Stimulated activated effector memory CD8-positive, alpha-beta T cell treated with anti-CD3 and anti-CD28 coated beads, Interleukin-12 subunit alpha, Interleukin-12 subunit beta, amount 100 ng/mL, for 72 hours (primary cell): ENCODE data around the gene SIGMAR1.
A peak's percentile ranks its signal among the peaks of the same experiment; 100 is the strongest.

ENCODE experiments used
- ATAC-seq: fragments of 150-1000 bp; cut with Tn5 transposase; 2 replicates; pipeline ENCODE4 v1.10.0; 2021
- DNase-seq, 2 donors: peaks; one replicate each; pipeline ENCODE4 v3.0.0; 2021 to 2022; ENCODE audit warnings: low spot score in 2 of 2
- H3K27ac Mint-ChIP-seq: one replicate; pipeline ENCODE4 v1.8.0; 2022; ENCODE audit warnings: mild to moderate bottlenecking, mixed read lengths
- H3K36me3 Mint-ChIP-seq: one replicate; pipeline ENCODE4 v1.8.0; 2022; ENCODE audit warnings: mild to moderate bottlenecking, mixed read lengths
- H3K4me1 Mint-ChIP-seq: one replicate; pipeline ENCODE4 v1.8.0; 2022; ENCODE audit warnings: mixed read lengths
- H3K4me3 Mint-ChIP-seq: one replicate; pipeline ENCODE4 v1.8.0; 2022; ENCODE audit warnings: mild to moderate bottlenecking, mixed read lengths
- H3K9me3 Mint-ChIP-seq: one replicate; pipeline ENCODE4 v1.8.0; 2022; ENCODE audit warnings: mixed read lengths

SIGMAR1 gene

DNA sequence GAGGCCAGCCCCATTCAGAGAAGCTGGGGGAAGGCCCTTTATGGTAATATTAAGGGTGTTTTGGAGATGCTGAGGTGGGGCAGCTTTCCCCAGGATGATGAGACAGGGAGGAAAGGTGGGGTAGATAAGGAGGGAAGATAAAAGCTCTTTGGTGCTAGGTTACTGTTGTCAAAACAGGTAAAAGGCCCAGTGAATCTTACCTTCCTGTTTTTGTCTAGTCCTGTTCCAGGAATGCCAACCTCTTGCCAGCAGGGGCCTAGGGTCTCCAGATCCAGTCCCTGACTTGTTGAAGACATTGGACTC is 25.7 kb upstream of the SIGMAR1 start:
- Mint-ChIP-seq H3K4me3 (no peak overlapping the region), H3K4me1 (peaks cover 35% of the 10 kb centered on the region), H3K36me3 (peaks cover 18% of the 10 kb centered on the region), H3K27ac (peak overlapping the region; percentile 93), H3K9me3 (no peaks in the 10 kb centered on the region)
- DNase-seq = no peak
- ATAC-seq = no peak

DNA sequence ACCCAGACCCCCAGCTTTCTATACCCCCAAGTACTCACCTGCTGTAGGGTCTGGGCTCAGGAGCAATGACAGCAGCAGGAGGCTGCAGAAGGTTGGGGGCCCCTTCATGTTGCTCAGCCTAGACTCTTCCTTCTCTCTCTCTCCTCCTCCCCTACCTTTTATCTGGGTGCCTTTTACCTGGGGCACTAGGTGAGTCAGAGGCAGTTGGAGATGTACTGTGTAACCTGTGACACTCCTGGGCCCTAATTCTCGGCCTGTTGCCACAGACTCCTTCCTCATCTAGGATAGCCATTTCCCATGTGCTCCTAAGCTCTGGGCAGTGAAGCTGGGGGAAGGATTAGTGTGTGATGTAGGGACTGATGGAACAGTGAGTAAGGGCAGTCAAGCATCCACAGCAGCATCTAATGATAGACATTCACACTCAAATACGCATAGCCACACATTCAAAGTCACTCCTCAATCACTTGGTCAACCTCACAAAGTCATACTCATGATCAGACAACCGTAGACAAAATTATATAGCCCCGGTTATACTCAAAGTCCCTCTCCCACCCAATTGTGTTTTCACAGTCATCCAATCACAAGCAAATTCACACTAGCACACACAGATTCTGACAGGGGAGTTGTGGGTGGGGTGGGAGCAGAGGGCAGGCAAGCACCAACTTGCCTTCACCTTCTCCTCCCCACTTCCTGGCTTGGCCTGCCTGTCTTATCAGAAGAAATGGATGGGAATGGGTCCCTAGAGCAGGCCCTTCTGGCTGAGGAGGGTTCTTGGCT is 25.1 kb upstream of the SIGMAR1 start, which contains the start of gene CCL27:
Gene CCL27 (minus strand): TSS at position 132 of the 777 bp plus-strand sequence. CDS start 24 bp downstream, at position 108.
- DNase-seq (no peak), ATAC-seq (no peak)
- Mint-ChIP-seq H3K9me3 (no peaks in the 10 kb centered on the region), H3K4me1 (peaks cover 35% of the 10 kb centered on the region), H3K4me3 (no peak within 1 kb of the TSS), H3K27ac (peak within 1 kb of the TSS; percentile 93), H3K36me3 (peaks cover 18% of the 10 kb centered on the region)

DNA sequence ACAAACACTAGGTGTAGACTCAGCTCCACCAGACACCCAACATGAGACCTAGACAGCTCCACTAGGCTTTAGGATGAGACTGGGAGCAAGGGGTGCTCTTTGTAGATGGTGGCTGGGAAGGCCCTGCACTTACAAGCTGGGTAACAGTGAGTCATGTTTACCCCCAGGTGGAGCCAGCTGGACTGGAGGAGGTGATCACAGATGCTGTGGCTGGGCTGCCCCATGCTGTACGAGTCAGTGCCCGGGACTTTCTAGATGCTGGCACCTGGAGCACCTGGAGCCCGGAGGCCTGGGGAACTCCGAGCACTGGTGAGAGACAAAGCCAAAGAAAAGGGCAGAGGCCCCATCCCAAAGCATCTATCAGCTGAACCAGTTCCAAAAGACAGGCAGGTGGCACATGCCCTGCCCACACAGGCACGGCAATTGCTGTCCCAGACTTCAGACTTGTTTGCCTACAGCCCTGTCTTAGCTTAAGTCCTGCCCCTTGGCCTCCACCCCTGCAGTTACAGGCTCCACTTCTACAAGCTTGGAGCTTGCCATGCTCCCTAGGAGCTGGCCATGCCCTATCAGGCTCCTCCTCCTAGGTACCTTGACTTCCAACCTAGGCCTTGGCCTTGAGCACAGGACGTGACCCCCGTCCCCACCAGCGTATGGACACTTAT is 22.1 kb upstream of the SIGMAR1 start:
- Mint-ChIP-seq H3K9me3 (no peaks in the 10 kb centered on the region), H3K36me3 (peaks cover 8% of the 10 kb centered on the region), H3K4me3 (no peak overlapping the region), H3K4me1 (peaks cover 30% of the 10 kb centered on the region), H3K27ac (no peak overlapping the region)
- DNase-seq (no peak), ATAC-seq (no peak)

DNA sequence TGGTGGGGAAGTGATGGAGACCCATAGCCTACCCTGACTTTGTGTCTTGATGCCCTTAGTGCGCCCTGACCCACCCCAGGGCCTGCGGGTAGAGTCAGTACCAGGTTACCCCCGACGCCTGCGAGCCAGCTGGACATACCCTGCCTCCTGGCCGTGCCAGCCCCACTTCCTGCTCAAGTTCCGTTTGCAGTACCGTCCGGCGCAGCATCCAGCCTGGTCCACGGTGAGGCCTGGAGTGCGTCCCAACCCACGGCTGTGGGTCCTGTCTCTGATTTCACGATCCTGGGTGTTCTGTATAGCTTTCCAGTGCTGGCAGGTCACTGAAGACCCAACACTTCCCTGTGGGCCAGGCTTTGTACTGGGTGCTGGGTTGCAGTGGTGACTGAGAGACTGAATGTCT is 20.9 kb upstream of the SIGMAR1 start:
- Mint-ChIP-seq H3K4me1 (peaks cover 18% of the 10 kb centered on the region), H3K36me3 (no peaks in the 10 kb centered on the region), H3K4me3 (no peak overlapping the region), H3K9me3 (no peaks in the 10 kb centered on the region), H3K27ac (peak overlapping the region; percentile 40)
- no peak for ATAC-seq
- no peak for DNase-seq

DNA sequence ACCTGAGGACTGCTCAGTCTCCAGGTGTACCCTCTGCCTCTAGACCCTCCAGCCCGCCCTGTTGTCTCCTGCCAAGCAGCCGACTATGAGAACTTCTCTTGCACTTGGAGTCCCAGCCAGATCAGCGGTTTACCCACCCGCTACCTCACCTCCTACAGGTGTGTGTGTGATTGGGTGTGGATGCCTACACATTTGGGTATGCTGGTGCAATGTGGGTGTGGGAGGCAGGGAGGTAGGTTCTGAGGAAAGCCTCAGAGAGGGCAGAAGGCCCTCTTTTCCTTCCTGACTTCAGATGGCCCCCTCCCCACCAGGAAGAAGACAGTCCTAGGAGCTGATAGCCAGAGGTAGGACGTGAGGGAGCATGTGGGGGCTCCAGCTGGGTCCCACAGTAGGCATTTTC is 19.4 kb upstream of the SIGMAR1 start:
- Mint-ChIP-seq H3K36me3 (peaks cover 5% of the 10 kb centered on the region), H3K4me1 (peaks cover 22% of the 10 kb centered on the region), H3K4me3 (no peak overlapping the region), H3K9me3 (no peaks in the 10 kb centered on the region), H3K27ac (no peak overlapping the region)
- ATAC-seq = no peak
- DNase-seq = no peak

DNA sequence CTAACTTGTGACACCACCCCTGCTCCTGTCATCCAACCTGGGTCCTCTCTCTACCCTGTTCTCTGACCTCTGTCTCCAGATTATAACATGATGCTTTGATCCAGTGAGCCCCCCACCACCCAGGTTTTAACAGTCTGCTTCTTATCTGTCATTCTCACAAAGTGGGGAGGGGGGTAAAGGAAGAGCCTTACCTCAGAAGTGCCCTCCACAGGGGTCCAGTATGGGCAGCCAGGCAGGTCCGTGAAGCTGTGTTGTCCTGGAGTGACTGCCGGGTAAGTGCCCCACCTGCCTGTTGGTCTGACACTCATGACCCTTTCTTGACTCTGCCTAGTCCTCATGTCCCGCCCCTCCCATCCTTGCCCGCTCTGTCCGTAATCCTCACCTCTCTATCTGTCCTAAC is 17.8 kb upstream of the SIGMAR1 start:
- no peaks in the 10 kb centered on the region for H3K9me3 Mint-ChIP-seq
- H3K4me3 Mint-ChIP-seq = no peak overlapping the region
- peaks cover 9% of the 10 kb centered on the region for H3K36me3 Mint-ChIP-seq
- ATAC-seq (no peak), DNase-seq (no peak)
- H3K27ac Mint-ChIP-seq = no peak overlapping the region
- H3K4me1 Mint-ChIP-seq = peaks cover 33% of the 10 kb centered on the region

DNA sequence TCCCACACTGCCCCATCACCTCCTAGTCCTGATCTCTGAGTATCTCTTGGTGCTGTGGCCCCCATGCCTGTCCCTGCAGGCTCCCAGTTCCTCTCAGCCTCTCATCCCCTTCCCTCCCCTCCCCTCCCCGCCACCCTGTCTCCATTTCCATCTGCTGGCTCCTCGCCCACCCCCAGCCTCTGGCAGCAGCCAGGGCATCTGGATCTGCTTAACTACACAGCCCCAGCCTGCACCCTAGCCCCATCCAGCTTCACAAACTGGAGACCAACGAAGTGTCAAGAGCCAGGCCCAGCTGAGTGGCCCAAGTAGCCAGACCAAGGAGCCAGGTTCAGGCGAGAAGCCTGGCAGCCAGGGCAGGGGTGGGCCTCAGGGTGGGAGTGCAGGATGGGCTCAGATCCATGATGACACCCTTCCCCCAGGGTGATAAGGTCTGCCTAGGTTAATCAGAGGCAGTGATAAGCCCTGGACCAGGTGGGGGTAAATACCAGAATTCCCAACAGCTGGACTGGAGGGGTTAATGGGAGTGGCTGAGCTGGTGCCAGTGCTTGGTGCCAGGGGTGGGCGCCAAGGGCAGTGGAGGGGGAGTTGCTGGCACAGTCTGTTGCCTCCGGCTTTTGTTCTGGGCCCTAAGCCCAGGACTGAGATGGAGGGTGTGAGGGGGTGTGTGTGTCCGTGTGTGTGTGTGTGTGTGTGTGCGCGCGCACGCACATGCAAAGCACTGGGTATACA is 16.9 kb upstream of the SIGMAR1 start:
- Mint-ChIP-seq H3K36me3 (peaks cover 18% of the 10 kb centered on the region), H3K4me1 (peaks cover 34% of the 10 kb centered on the region), H3K27ac (no peak overlapping the region), H3K9me3 (no peaks in the 10 kb centered on the region), H3K4me3 (no peak overlapping the region)
- no peak for DNase-seq
- no peak for ATAC-seq

DNA sequence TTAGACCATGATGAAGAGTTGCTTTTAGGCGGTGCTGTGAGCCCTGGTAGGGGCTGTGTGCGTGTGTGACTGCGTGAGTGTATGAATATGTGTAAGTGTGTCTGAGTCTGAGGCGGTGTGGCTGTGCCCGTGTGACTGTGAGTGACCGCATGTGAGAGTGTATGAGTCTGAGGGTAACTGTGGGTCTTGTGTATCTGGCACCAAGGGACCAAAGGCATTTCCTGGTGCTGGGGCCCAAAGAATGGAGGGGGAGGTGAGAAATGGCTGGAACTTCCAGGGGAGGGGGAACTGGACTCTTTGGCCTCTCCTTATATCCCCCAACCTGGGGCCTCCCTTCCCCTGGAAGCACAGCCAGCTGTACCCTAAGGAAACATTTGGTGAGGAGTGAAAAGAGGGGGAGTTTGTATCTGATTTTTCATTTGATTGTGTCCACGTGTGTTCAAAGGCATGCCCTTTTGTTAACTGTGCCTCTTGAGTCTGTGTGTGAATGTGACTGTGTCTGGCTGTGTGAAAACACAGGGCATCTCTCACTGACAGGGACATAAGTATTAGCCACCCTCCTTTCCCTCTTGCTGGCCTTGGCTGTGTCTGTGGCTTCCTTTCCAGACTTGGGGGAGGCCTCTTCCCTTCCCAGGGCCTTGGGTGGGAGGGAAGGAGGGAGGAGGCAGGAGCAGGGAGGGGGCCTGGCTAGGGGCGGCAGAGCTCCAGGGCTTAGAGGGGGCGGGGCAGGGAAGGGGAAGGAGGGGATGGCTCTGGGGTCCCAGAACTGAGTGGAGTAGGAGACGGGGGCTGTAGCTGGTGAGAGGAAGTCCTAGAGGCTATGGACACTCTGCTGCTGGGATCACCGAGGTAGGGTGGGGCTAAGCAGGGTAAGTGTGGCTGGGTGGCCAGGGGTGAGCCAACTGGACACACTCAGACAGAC is 15.8 kb upstream of the SIGMAR1 start:
- H3K36me3 Mint-ChIP-seq = peaks cover 28% of the 10 kb centered on the region
- H3K4me1 Mint-ChIP-seq = peaks cover 45% of the 10 kb centered on the region
- no peak for DNase-seq
- H3K9me3 Mint-ChIP-seq = no peaks in the 10 kb centered on the region
- no peak overlapping the region for H3K4me3 Mint-ChIP-seq
- ATAC-seq = no peak
- H3K27ac Mint-ChIP-seq = peak overlapping the region; percentile 38

DNA sequence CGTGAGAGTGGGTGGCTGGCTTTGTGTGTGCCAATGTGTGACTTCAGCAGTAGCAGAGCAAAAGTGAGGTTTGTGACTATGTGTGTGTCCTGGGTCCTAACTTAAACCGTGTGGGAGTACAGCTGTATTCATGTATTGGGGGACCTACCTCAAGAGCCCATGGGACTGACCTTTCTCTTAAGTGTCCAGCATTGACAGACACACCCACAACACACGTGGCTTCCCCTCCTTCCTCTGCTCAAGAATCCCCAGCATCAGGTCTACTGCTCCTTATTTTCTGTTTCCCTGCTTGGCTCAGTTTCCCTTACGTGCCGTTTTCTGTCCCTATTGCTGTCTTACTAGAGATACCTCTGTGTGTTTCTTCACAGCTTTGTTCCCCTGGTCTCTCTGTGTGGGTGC is 15.0 kb upstream of the SIGMAR1 start:
- Mint-ChIP-seq H3K36me3 (peaks cover 34% of the 10 kb centered on the region), H3K27ac (peak overlapping the region; percentile 38), H3K4me3 (peak overlapping the region; percentile 18), H3K9me3 (no peaks in the 10 kb centered on the region), H3K4me1 (peaks cover 53% of the 10 kb centered on the region)
- DNase-seq (no peak), ATAC-seq (no peak)

DNA sequence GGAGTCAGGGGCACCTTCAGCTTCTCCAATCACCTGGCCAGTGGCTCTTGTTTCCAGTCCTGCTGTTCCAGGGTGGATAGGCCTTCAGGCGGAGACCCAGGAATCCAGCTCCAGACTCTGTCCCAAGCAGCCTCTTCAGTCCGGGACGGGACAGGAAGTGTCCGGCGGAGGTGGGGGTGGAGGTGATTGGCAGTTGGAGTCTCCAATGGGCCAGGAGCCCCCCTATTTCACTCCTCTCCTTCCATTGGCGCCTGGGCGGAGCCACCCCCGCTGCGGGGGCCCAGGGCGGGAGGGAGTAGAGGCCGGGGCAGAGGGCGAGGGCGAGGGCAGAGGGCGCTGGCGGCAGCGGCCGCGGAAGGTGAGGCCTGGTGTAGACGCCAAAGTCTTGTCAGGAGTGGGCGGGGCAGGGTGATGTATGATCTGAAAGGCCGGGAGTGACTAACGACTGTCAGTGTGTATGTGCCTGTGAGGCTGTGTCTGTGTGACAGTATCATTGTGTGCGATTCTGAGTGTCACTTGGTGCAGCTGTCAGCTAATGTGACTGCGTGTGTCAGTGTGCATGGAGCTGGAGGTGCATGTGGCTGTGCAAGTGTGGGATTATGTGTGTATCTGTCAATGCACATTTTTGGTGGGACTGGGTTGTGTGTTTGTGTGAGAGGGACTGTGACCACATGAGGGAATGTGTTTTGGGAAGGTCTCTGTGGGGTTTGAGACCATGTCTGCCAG is 14.5 kb upstream of the SIGMAR1 start, which contains the start of gene IL11RA:
Gene IL11RA (plus strand): TSS at position 310 of the 726 bp plus-strand sequence. CDS start 3,033 bp downstream, outside the sequence.
- Mint-ChIP-seq H3K4me1 (peaks cover 58% of the 10 kb centered on the region), H3K4me3 (peak within 1 kb of the TSS; percentile 18), H3K36me3 (peaks cover 39% of the 10 kb centered on the region), H3K9me3 (no peaks in the 10 kb centered on the region), H3K27ac (peak within 1 kb of the TSS; percentile 38)
- ATAC-seq (peak; percentile 84), DNase-seq (peak in 1 of 2 donors; percentile 55)

DNA sequence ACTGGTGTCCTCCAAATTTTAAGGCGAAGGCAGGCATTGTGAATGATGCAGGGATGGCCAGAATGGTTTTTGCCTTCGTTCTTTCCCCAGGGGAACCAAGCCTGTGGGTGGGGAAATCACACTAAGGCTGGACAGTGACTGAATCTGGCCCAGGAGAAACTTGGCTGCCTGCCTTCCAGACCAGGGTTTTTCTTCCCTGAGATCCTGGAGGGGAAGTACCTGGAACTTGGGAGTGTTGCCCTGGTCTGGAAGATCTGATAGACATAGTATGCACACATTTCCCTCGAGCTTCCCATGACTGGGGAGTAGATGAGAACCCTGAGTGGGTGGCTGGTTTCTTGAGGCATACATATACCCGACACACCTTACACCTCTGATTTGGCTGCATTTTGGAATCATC is 13.7 kb upstream of the SIGMAR1 start:
- Mint-ChIP-seq H3K27ac (peak overlapping the region; percentile 24), H3K4me1 (peaks cover 62% of the 10 kb centered on the region), H3K36me3 (peaks cover 39% of the 10 kb centered on the region), H3K9me3 (no peaks in the 10 kb centered on the region), H3K4me3 (no peak overlapping the region)
- ATAC-seq (no peak), DNase-seq (no peak)

DNA sequence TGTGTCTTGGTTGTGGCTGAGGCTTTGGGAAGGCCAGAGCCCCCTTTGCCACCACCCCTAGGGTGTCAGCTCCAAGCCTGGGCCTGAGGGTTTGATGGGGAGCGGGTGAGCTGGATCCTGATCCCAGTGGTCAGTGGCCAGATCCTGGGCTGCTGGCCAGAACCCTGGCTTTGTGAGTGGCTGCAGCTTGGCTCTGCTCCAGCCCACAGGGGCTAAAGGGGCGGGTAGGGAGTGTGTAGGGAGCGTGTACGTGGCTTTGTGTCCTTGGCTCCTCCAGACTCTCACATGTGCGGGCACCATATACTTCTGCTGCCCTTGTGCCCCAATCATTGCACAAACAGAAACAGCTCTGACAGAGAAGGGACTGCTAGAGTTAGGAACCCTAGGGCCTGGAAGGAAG is 13.2 kb upstream of the SIGMAR1 start:
- Mint-ChIP-seq H3K9me3 (no peaks in the 10 kb centered on the region), H3K36me3 (peaks cover 39% of the 10 kb centered on the region), H3K4me1 (peaks cover 67% of the 10 kb centered on the region), H3K4me3 (no peak overlapping the region), H3K27ac (no peak overlapping the region)
- no peak for DNase-seq
- ATAC-seq = no peak

DNA sequence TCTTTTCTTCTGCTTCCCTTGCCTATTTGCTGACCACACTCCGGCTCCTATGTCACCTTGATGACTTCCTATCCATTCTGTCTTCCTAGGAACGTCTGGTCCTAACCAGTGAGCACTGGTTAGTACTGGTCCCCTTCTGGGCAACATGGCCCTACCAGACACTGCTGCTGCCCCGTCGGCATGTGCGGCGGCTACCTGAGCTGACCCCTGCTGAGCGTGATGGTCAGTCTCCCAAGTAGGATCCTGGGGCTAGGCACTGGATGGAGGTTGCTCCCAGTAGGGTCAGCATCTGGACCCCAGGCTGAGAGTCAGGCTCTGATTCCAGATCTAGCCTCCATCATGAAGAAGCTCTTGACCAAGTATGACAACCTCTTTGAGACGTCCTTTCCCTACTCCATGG is 11.1 kb upstream of the SIGMAR1 start:
- ATAC-seq = no peak
- Mint-ChIP-seq H3K36me3 (peaks cover 39% of the 10 kb centered on the region), H3K27ac (no peak overlapping the region), H3K4me1 (peaks cover 59% of the 10 kb centered on the region), H3K4me3 (peak overlapping the region; percentile 89), H3K9me3 (no peaks in the 10 kb centered on the region)
- no peak for DNase-seq

DNA sequence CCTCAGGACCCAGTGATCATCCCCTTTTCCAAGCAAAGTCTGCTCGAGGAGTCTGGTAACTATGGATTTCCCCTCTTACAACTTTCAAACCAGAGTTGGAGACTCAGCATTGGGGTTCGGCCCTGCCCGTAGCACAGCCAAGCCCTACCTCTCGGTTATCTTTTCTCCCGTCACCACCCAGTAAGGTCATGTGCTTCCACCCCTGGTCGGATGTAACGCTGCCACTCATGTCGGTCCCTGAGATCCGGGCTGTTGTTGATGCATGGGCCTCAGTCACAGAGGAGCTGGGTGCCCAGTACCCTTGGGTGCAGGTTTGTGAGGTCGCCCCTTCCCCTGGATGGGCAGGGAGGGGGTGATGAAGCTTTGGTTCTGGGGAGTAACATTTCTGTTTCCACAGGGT is 10.1 kb upstream of the SIGMAR1 start:
- ATAC-seq (no peak), DNase-seq (no peak)
- peaks cover 51% of the 10 kb centered on the region for H3K4me1 Mint-ChIP-seq
- H3K9me3 Mint-ChIP-seq = no peaks in the 10 kb centered on the region
- H3K4me3 Mint-ChIP-seq = peak overlapping the region; percentile 89
- peaks cover 39% of the 10 kb centered on the region for H3K36me3 Mint-ChIP-seq
- H3K27ac Mint-ChIP-seq = peak overlapping the region; percentile 85
